Stimulated activated CD4-positive, alpha-beta T cell treated with anti-CD3 and anti-CD28 coated beads, Interleukin-2, amount 100 ng/mL, for 48 hours (primary cell): ENCODE data around the gene FOXR1.

ENCODE experiments used
- DNase-seq, 2 donors: peaks; one replicate each; pipeline ENCODE4 v3.0.0-alpha.2; 2020

FOXR1 gene

GRCh38 chr11:118971646-118972045 is at the start of gene FOXR1:
TSS of gene FOXR1 (plus strand) at chr11:118971761. CDS start at chr11:118971932, 171 bp downstream.
- DNase-seq: no peak

GRCh38 chr11:118921929-118922744 is 49.4 kb upstream of the FOXR1 start:
- no peak for DNase-seq

- DNase-seq: no peak
These were observed 48.6 kb upstream of the FOXR1 start for GRCh38 chr11:118922745-118923627.

GRCh38 chr11:118923721-118924587 is 47.6 kb upstream of the FOXR1 start:
- no peak for DNase-seq

- no peak for DNase-seq
These were observed 46.7 kb upstream of the FOXR1 start for GRCh38 chr11:118924591-118925585.

- no peak for DNase-seq
These were observed 43.9 kb upstream of the FOXR1 start for GRCh38 chr11:118927554-118928100.

- peak; percentile 91 to 92 for DNase-seq
These were observed 43.3 kb upstream of the FOXR1 start for GRCh38 chr11:118928101-118928869.

- DNase-seq: no peak
These were observed 42.6 kb upstream of the FOXR1 start for GRCh38 chr11:118928870-118929500.

- DNase-seq: peak; percentile 60 to 63
These were observed 42.0 kb upstream of the FOXR1 start for GRCh38 chr11:118929501-118930093.

GRCh38 chr11:118930094-118930712 is 41.4 kb upstream of the FOXR1 start:
- peak; percentile 90 to 91 for DNase-seq

- no peak for DNase-seq
These were observed 40.0 kb upstream of the FOXR1 start for GRCh38 chr11:118931571-118931970.

GRCh38 chr11:118933486-118933885 is 38.1 kb upstream of the FOXR1 start:
- no peak for DNase-seq

GRCh38 chr11:118935376-118935775 is 36.2 kb upstream of the FOXR1 start:
- DNase-seq: no peak

GRCh38 chr11:118938491-118939403 is 32.8 kb upstream of the FOXR1 start:
- DNase-seq: no peak

GRCh38 chr11:118939404-118939915 is 32.1 kb upstream of the FOXR1 start:
- no peak for DNase-seq

GRCh38 chr11:118939953-118940598 is 31.5 kb upstream of the FOXR1 start:
- DNase-seq: peak in 1 of 2 donors; percentile 48

- no peak for DNase-seq
These were observed 24.5 kb upstream of the FOXR1 start for GRCh38 chr11:118947091-118947490.
